ENCODE data around the gene SHOC2.

SHOC2 gene

GRCh38 chr10:110944792-110945396 lies 25.5 kb downstream of the SHOC2 start:
- TF ChIP-seq CTCF (IDR thresholded peaks at IDR 0.05; ENCODE audit: control insufficient read depth, insufficient read depth, low read depth, low read length, missing control alignments) = no peak
- DNase-seq (ENCODE audit: low read depth) = peak; percentile 29
- no peak overlapping the region for H3K4me3 ChIP-seq (ENCODE audit: control insufficient read depth, low read depth, low read length)

- TF ChIP-seq CTCF (IDR thresholded peaks at IDR 0.05; ENCODE audit: control insufficient read depth, insufficient read depth, low read depth, low read length, missing control alignments) = no peak
- no peak for DNase-seq (ENCODE audit: low read depth)
- H3K4me3 ChIP-seq (ENCODE audit: control insufficient read depth, low read depth, low read length) = no peak overlapping the region
These were observed 27.1 kb downstream of the SHOC2 start for GRCh38 chr10:110946496-110946895.

- TF ChIP-seq CTCF (IDR thresholded peaks at IDR 0.05; ENCODE audit: control insufficient read depth, insufficient read depth, low read depth, low read length, missing control alignments) = no peak
- no peak for DNase-seq (ENCODE audit: low read depth)
- H3K4me3 ChIP-seq (ENCODE audit: control insufficient read depth, low read depth, low read length) = no peak overlapping the region
These were observed 27.7 kb downstream of the SHOC2 start for GRCh38 chr10:110947061-110947595.

GRCh38 chr10:110951381-110951780 lies 32.0 kb downstream of the SHOC2 start:
- H3K4me3 ChIP-seq (ENCODE audit: control insufficient read depth, low read depth, low read length) = no peak overlapping the region
- no peak for DNase-seq (ENCODE audit: low read depth)
- no peak for TF ChIP-seq CTCF (IDR thresholded peaks at IDR 0.05; ENCODE audit: control insufficient read depth, insufficient read depth, low read depth, low read length, missing control alignments)

GRCh38 chr10:110957606-110958005 lies 38.2 kb downstream of the SHOC2 start:
- no peak for DNase-seq (ENCODE audit: low read depth)
- no peak for TF ChIP-seq CTCF (IDR thresholded peaks at IDR 0.05; ENCODE audit: control insufficient read depth, insufficient read depth, low read depth, low read length, missing control alignments)
- no peak overlapping the region for H3K4me3 ChIP-seq (ENCODE audit: control insufficient read depth, low read depth, low read length)

- DNase-seq (ENCODE audit: low read depth) = no peak
- no peak for TF ChIP-seq CTCF (IDR thresholded peaks at IDR 0.05; ENCODE audit: control insufficient read depth, insufficient read depth, low read depth, low read length, missing control alignments)
- no peak overlapping the region for H3K4me3 ChIP-seq (ENCODE audit: control insufficient read depth, low read depth, low read length)
These were observed 40.3 kb downstream of the SHOC2 start for GRCh38 chr10:110959379-110960332.

Measured in AG09309 (cell line).